Omental fat pad (tissue), 4 donors: ENCODE data around the gene C10orf105. TPM values are rescaled to one million over a fixed set of nuclear protein-coding genes. Genes with fewer than 3 reads are reported as not detected.

Experiments used
- ATAC-seq: fragments of 150-250 bp; one replicate; pipeline ENCODE4 v1.9.1; 2016; ENCODE audit warnings: mild to moderate bottlenecking, moderate library complexity; ENCODE audit not compliant: low FRiP score
- DNase-seq: peaks from one replicate; pipeline ENCODE4 v3.0.0-alpha.2; 2019; ENCODE audit warnings: low spot score
- CTCF ChIP-seq, 3 donors: fragments of 450-650 bp; IDR thresholded peaks; one replicate each; pipeline ENCODE4 v1.5.1; 2016 to 2017; ENCODE audit warnings: antibody characterized with exemption in 3 of 3, mild to moderate bottlenecking in 3 of 3, moderate library complexity in 2 of 3
- total RNA-seq, 4 donors: library from RNA; depleted of rRNA; stranded (reverse); fragments of >200 nt; gene quantifications; one replicate each; pipeline ENCODE4 v1.1.0, GENCODE V29; 2016

The C10orf105 gene
- total RNA-seq, 4 donors from 2014 or later: 0.16 to 0.56 (median 0.31) TPM

GRCh38 chr10:71685554-71686232 lies 33.9 kb downstream of the C10orf105 start:
- DNase-seq: no peak
- no peak for ATAC-seq
- no peak for TF ChIP-seq CTCF (IDR thresholded peaks at IDR 0.05)

- DNase-seq (no peak), ATAC-seq (no peak)
- no peak for TF ChIP-seq CTCF (IDR thresholded peaks at IDR 0.05)
These were observed 35.0 kb downstream of the C10orf105 start for GRCh38 chr10:71684356-71685173.

GRCh38 chr10:71683301-71683700 lies 36.3 kb downstream of the C10orf105 start:
- DNase-seq: no peak
- TF ChIP-seq CTCF (IDR thresholded peaks at IDR 0.05): no peak
- ATAC-seq: no peak

GRCh38 chr10:71681977-71682376 lies 37.6 kb downstream of the C10orf105 start:
- no peak for TF ChIP-seq CTCF (IDR thresholded peaks at IDR 0.05)
- DNase-seq (no peak), ATAC-seq (no peak)

- TF ChIP-seq CTCF (IDR thresholded peaks at IDR 0.05): no peak
These were observed 40.2 kb downstream of the C10orf105 start for GRCh38 chr10:71679425-71679824.

GRCh38 chr10:71678057-71678805 lies 41.3 kb downstream of the C10orf105 start:
- DNase-seq (no peak), ATAC-seq (no peak)
- no peak for TF ChIP-seq CTCF (IDR thresholded peaks at IDR 0.05)

More at GRCh38 chr10:71679425-71679824, 40.2 kb downstream of the C10orf105 start:
- ATAC-seq (no peak), DNase-seq (no peak)
